Stimulated activated CD8-positive, alpha-beta memory T cell treated with anti-CD3 and anti-CD28 coated beads, Interleukin-15, amount 100 ng/mL, for 24 hours (primary cell): Measurements from ENCODE around the gene GARRE1.
"Not testable (repeated sequence)": the region's sequence is repeated elsewhere in the genome, so short reads cannot be mapped to it uniquely, and the experiment has no call there.

ENCODE experiments used
- DNase-seq: peaks from one replicate; pipeline ENCODE4 v3.0.0-alpha.2; 2020; ENCODE audit warnings: low read depth

GARRE1 gene

DNA sequence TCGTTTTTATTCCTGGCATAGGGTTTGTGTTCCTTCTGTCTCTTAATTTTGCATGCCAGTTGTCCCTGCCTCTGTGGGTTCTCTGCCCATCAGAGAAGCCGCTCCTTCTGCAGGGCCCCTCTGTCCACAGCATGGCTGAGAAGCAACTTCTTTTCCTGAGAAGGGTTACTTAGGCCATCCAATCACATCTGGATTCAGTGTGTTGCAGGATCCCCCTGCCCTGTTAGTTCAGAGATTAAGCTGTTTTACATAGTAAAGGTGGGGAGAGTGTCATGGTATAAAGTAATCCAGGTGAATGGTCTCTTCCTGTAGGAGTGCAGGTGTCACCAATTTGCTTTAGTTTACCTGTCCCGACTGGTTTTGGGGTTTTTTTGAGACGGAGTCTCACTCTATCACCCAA lies 22.9 kb upstream of the GARRE1 start:
- no peak for DNase-seq

GRCh38 chr19:34232566-34233481 lies 21.5 kb upstream of the GARRE1 start:
- no peak for DNase-seq

DNA sequence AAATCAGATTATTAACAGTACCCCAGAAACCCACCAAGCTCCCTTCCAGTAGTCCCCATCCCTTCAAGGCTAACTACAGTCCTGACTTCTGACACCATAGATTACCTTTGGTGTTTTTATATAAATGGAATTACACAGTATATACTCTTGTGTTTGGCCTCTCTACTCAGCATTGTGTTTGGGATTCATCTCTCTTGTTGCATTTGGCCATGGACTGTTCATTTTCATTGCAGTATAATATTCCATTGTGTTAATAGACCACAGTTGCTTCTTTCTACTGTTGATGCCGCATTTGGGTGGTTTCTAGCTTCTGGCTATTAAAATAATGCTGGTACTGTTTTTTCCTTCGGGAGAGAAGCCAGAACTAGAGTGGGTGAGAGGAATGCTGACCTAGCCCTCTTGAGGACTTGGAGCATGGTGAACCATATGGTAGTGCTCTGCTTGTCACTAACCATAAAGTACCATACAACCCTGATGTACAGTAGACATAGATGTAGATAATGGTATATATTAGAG lies 18.9 kb upstream of the GARRE1 start:
- no peak for DNase-seq

- no peak for DNase-seq
Observed at GRCh38 chr19:34236035-34236987, 18.0 kb upstream of the GARRE1 start.

DNA sequence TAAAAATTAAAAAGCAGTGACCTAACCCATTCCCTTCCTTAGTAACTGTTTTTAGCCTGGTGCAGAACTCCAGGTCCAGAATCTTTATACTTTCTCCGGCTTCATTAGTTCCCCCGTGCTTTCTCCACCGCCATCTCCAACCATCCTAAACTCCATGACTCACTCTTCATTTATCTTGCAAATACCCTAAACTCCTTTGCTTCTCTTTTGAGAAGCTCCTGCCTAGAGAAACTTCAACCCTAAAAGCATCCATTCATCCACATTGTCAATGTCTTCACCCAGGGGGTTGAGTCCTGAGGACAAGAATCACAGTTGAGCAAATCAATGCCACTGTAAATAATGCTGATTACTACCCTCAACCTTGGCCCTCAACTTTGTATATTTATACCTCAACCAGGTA lies 17.1 kb upstream of the GARRE1 start:
- DNase-seq, result no peak

GRCh38 chr19:34237939-34238338 lies 16.4 kb upstream of the GARRE1 start:
- no peak for DNase-seq

- no peak for DNase-seq
Observed at GRCh38 chr19:34241513-34242337, 12.6 kb upstream of the GARRE1 start.

DNA sequence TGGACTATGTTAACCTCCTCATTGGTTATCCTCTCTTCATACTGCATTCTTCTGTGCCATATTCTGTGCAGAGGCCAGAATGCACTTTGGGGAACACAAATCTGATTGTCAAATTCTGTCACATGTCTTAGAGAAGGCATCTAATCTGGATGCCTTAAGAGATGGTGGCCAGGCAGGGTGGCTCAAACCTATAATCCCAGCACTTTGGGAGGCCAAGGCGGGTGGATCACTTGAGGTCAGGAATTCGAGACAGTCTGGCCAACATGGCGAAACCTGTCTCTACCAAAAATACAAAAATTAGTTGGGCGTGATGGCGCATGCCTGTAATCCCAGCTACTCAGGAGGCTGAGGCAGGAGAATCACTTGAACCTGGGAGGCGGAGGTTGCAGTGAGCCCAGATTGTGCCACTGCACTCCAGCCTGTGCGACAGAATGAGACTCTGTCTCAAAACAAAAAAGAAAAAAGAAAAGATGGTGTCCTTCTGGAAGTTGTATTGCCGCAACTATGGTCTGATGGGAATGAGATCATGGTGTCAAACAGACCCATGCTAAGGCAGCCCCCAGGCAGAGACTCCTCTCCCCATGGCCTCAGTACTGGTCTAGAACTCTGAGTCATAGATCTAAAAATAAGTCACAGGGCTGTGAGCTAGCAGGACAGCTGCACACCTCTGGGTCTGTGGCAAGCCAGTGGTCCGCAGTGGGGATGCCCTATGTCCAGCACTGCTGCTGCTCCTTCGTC lies 11.0 kb upstream of the GARRE1 start:
- DNase-seq, result not testable (repeated sequence)

GRCh38 chr19:34243876-34244578 lies 10.3 kb upstream of the GARRE1 start:
- DNase-seq, result no peak

DNA sequence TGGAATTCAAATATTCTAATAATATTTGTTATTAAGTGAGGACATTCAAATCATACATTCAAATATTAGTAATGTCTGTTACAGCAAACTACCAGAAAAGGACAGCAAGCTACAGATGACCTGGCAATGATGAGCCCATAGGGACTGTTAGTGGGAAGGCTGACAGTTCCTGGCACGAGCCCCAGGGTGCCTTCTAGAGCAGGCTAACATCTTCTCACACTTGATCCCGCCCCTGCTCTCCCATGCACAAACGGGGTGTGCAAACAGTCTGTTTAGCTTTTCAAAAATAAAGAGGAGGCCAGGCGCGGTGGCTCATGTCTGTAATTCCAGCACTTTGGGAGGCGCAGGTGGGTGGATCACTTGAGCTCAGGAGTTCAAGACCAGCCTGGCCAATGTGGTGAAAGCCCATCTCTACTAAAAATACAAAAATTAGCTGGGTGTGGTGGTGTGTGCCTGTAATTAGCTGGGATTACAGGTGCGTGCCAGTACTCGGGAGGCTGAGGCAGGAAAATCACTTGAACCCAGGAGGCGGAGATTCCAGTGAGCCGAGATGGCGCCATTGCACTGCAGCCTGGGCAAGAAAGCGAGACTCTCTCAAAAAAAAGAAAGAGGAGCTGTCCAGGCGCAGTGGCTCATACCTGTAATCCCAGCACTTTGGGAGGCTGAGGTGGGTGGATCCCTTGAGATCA lies 9.6 kb upstream of the GARRE1 start:
- DNase-seq, result no peak

DNA sequence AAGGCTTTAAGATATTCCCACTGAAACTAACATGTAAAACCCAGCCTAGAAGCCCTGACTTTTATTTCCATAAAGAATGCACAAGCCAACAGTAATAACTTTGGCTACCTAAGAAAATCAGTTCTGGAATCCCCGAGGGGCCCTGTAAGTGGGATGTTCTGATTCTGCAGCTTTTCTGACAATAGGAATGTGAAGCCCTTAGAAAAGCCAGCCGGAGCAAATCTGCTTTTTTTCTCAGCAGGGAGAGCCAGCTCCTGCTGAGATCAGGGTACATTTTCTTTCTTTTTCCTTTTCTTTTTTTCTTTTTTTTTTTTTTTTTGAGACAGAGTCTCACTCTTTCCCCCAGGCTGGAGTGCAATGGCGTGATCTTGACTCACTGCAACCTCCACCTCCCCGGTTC lies 8.0 kb upstream of the GARRE1 start:
- no peak for DNase-seq

- no peak for DNase-seq
Observed at GRCh38 chr19:34248941-34249340, 5.4 kb upstream of the GARRE1 start.

DNA sequence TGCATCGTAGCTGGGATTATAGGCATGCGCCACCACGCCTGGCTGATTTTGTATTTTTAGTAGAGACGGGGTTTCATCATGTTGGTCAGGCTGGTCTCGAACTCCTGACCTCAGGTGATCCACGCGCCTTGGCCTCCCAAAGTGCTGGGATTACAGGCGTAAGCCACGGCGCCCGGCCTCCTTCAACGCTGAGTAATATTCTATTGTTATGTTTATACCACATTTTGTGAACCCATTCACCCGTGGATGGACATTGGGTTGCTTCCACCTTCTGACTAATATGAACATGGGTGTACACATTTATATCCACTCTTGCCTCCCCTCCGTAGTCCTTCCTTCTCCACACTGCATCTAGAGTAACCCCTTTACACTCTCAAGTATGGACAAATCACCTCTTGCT lies 1.2 kb upstream of the GARRE1 start:
- not testable (repeated sequence) for DNase-seq

DNA sequence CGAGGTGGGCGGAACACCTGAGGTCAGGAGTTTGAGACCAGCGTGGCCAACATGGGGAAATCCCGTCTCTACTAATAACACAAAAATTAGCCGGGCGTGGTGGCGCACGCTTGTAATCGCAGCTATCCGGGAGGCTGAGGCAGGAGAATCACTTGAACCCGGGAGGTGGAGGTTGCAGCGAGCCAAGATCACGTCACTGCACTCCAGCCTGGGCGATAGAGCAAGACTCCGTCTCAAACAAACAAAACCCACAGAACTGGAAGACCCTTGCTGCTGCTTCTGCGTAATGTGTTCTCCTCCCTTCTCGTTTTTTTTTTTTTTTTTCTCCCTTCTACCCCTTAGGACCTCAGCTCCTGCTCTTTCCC lies 691 bp upstream of the GARRE1 start:
- not testable (repeated sequence) for DNase-seq

DNA sequence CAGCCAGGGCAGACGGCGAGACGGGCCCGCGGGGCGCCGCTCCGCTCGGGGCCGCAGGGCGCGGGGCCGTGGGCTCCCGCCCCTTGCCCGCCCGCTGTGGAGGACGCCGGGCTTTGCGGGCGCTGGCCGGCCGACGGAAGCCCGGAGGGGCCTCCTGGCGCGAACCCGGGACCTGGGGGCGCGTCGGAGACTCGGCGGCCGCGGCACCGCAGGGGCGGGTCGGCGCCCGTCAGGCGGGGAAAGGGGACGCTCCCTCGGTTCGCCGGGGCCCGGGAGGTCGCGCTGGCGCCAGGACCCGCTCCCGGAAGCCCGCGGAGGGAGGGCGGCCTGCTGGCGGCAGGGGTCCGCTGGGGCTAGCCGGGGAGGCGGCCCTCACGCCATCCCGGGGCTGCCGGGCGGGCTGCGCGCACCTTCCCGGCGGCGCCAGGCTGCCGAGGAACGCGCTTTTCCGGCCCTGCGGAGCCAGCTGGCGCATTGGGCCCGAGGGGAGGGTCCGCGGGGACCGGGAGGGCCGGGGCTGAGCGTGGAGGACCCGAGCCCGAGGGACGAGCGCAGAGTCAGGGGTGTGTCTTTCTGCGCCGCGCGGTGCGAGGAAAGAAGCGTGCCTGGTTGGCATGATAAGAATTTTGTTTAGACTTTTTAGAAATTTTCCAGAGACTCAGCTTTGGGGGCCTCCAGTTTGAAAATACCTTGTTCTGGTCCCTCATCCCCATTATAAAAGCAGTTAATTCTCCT lies 511 bp downstream of the GARRE1 start:
- no peak for DNase-seq

- no peak for DNase-seq
Observed at GRCh38 chr19:34255546-34255945, 1.2 kb downstream of the GARRE1 start.

- no peak for DNase-seq
Observed at GRCh38 chr19:34256835-34257558, 2.6 kb downstream of the GARRE1 start.

- no peak for DNase-seq
Observed at GRCh38 chr19:34257559-34257924, 3.2 kb downstream of the GARRE1 start.
